ENCODE data around the gene RXRA. TPM values are rescaled to one million over a fixed set of nuclear protein-coding genes. Genes with fewer than 3 reads are reported as not detected.

RXRA gene
- total RNA-seq, 1 donor from 2014 or later: 14.4 TPM

DNA sequence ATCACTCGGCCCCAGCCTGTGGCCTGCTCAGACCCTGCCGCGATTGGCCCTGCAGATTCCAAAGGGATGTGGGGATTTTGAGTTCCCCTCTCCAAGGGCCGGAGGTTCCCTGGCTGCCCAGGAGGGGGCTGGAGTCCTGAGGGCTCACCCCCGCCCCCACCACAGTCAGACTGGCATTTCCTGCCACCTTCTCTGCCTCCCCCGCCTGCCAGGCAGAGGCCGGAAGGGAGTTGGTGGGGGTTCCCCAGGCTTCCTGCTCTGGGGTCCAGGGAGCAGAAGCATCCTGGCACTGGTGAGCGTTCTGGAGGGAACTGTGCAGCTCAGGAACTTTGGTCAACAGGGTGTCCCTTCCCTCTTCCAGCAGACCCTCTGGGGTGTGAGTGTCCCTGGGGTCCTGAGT lies 70.6 kb downstream of the RXRA start:
- DNase-seq (ENCODE audit: low read depth, low spot score): no peak

DNA sequence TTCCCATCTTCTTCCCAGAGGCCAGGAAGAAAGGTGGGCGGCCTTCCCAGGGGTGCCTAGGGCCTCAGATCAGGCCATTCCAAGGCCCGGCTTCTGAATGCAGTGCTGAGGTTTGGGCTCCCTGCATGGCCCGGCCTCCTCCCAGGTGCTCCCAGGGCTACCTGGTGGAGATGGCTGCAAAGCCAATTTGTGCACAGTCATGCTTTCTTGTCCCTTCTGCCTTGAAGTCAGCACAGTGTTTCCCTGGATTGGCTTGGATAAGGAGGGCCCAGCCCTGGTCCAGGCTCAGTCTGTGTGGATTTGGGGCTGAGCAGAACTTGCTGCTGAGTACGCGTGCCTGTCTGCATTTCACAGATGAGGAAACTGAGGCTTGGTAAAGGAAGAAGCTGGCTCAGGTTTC lies 72.5 kb downstream of the RXRA start:
- no peak for DNase-seq (ENCODE audit: low read depth, low spot score)

DNA sequence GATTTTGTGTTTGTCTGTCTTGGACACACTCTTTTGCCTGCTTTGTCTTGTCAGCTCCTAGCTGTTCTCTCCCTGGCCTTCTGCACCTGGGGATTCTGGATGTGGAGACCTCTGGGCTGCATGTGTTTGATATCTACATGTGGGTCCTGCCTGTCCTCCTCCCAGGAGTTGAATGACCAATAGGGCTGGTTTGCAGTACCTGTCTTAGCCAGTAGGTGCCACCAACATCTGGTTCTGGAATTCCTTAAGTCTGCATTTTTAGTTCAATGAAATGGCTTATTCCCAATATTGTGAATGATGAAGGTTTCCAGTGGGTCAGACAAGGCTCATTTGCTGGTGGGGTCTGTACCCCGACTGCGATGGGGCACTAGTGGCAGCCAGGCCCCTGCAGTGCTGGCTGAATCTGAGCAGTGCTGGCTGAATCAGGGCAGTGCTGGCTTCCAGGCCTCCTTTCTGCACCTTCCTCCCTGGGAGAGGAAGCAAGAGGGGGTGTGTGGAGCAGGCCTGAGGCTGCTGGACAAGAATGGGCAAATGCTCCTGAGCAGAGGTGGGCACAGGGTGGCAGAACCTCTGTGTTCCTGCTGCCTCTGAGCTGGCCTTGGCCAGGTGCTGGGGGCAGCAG lies 73.3 kb downstream of the RXRA start:
- no peak for DNase-seq (ENCODE audit: low read depth, low spot score)

DNA sequence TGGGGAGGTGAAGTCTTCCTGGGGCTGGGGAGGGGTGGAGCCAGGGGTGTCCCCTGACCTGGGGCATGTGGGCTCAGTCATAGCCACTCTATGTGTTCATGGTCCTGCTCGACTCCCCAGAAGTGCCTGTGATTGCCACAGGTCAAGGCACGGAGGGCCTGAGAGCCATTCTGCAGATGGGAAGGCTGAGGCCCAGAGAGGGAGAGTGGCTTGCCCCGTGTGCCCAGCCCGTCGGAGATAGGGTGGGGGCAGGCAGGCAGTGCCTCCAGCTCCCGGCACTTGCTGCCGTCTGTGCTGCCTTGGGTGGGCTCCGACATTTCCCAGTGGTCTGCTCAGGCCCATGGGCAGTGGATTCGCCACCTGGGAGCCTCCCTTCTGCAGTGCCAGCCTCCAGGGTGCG lies 74.0 kb downstream of the RXRA start:
- DNase-seq (ENCODE audit: low read depth, low spot score): no peak

DNA sequence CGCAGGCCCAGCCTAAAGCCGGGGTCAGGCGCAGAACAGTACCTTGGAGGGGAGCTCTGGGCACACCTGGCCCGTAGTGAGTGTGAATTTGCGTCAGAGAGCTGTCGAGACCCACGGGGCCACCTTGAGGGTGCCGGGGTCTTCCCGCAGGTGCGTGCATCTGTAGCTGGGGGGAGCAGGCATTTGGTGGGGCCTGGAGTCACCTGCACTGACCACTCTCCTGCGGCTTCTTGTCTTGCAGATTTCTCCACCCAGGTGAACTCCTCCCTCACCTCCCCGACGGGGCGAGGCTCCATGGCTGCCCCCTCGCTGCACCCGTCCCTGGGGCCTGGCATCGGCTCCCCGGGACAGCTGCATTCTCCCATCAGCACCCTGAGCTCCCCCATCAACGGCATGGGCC lies 75.1 kb downstream of the RXRA start:
- DNase-seq (ENCODE audit: low read depth, low spot score): no peak

DNA sequence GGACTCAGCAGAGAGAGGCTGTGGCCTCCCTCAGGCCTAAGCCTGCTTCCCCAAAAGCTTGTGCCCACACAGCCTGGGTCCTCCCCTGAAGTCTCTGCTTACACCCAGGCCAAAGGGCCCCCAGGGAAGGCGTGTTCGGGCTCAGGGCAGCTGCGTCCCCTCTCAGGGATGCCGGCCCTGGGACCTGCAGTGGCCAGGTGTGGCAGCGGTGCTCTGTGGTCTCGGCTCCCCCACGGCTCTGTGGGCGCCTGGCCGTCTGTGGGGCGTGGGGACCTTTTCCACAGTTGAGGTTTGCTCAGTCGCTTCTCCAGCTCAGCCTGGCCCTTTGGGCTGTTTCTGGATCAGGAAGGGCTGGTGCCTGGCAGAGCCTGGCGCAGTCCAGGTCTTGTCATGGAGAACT lies 75.9 kb downstream of the RXRA start:
- no peak for DNase-seq (ENCODE audit: low read depth, low spot score)

DNA sequence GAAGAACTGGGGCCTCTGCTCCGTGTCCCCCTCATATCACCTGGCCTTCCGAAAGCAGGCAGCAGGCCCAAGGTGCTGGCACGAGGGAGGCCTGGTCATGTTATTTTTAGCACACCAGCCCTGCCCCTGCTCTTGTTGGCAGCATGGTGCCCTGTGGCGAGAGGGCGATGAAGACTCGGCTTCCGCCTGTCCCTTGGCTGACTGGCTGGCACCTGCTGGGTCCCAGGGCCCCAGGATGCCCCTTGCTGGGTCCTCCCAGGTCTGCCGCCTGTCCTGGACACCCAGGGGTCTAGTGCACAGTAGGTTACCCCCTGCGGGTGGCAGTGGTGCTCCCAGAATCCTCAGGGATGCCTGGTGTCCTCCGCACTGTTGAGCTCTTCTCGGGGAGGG lies 77.0 kb downstream of the RXRA start:
- DNase-seq (ENCODE audit: low read depth, low spot score): no peak

DNA sequence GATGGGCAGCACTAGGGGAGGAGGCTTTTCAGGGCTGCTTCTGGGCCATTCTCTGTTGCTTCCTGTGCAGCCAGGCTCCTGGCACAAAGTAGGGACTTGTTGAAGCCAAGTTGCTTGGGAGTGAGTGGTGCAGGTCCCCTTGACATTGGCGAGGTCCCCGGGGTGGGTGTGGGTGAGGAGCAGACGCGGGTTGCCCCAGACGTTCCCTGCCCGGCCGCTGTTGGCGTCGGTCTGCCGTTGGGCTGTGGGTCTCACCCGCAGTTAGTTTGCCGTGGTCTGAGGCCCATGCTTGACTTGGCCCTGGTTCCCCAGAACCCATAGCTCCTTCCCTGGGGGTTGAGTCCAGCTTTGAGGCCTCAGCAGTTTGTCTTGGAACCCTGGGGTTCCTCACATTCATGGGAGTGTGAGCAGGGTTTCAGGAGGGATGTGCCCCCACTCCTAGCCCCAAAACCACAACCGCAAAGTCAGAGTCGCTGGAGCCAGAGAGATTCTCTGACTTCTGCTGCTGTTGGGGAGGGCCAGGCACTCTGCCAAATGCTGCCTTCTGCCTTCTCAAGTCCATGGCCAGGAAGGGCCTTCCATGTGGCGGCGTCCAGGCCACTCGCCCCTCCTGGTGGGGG lies 77.5 kb downstream of the RXRA start:
- DNase-seq (ENCODE audit: low read depth, low spot score): no peak

DNA sequence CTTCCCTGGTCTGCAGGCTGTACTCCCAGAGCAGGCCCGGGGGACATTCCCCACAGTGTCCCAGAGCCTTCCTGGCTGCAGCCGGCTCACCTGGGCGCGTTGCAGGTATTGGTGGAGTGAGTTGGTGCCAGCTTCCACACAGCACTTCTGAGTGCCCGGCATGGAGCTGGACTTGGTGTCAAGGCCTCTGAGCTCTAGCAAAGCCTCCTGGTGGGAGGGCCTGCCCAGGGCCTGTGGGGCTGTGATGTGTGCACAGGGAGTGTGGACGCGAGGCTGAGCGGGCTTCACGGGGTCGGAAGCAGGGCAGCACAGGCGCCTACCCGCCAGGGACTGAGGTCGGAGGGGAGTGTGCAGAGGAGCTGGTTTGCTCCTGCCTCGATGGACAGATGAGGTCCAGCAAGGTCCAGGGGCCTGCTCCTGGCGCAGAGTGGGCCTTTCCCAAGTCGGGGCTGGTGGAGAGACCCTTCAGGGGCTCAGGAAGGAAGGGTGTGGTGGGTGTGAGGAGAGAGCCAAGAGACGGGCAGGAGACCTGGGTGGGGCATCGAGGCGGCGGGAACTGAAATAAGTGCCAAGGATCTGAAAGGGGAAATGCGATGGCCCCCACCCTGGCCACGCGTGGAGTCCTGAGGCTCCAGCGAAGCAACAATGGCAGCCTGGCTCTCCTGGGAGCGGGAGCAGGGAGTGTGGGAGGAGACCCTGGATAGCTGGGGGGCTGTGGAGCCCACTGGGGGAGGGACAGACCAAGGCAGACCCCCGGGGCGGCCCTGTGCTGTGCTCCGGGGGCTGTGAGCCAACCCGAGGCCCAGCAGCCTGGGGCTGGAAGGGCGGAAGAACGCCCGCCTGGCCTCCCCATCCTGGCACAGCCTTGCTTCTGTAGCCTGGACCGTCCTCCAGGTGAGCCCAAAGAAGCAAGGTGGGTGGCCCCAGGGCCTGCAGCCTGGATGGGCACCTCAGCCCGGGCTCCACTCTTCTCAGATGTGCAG lies 78.4 kb downstream of the RXRA start:
- DNase-seq (ENCODE audit: low read depth, low spot score): no peak

DNA sequence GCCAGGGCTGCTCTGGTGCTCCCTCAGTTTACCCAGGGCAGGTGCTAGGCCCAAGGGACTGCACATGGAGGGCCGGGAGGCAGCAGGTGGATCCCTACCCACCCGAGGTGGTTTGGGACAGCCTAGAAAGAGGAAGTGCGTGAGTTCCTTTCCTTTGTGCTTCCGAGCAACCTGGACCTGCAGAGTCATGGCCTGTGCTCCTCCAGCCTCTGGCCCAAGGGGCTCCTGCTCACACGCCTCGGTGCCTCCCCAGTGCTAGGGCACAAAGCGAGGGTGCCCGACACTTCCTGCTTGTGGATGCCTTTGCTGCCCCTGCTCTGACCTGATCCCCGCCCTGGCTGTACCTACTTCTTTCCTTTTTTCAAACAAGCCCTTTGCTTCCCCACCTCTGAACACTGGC lies 79.3 kb downstream of the RXRA start:
- no peak for DNase-seq (ENCODE audit: low read depth, low spot score)

DNA sequence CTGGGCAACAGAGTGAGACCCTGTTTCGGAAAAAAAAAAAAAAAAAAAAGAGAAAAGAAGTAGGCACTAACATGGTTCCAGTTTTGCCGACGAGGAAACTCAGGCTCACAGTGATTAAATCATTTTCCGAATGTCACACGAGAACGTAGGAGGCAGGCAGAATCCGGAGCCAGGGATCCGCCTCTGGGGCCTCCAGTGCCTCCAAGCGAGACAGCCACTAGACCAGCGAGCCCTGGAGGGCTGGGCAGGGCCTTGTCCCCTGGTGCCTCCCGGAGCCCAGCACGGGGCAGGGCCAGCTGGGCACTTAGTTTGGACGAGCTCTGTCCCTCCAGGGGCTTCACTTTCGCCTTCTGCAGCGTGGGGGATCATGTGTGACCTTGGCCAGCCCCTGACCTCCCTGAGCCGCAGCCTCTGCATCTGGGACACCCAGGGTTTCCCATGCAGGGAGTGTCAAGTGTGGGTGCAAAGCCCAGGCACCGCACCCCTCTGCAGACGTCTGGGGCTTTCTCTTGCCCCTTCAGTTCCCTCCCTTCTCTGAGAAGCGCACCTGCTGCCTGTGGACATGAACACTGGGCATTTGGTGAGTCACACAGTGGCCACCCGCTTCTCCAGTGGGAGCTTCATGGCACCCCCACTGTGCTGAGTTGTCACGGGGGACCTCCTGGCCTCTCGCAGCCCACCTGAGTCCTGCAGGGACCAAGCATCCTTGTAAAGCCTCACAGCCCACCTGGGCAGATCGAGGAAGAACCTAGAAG lies 80.3 kb downstream of the RXRA start:
- DNase-seq (ENCODE audit: low read depth, low spot score): no peak

DNA sequence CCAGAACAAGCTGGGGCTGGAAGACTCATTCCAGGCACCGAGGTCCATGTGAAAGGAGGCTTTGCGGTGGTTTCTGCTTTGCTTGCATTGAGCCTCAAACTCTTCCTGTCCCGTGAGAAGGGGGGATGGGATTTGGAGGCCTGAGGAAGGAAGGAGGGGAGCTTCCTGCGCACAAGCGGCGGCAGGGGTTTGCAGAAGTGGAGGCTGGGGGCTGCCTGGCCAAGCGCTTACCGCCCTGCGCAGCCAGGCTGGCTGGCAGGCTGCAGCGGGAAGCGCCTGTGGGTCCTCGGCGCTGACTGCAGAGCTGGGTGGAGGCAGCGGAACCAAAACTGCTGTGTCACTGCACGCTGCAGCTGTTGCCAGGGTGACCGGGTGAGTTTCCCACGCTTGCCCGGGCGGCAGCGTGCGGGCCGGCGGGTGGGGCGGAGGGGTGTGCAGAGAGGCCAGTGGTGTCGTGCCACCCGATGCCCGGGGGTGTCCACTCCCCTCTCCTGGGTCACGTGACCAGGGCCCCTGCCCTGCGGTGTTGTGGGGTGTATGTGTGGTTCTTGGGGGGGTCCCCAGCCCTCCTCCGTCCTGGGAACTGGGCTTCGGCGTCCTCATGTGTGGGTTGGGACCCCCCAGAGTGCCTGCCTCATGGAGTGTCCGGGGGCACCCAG lies 81.0 kb downstream of the RXRA start:
- peak; percentile 81 for DNase-seq (ENCODE audit: low read depth, low spot score)

DNA sequence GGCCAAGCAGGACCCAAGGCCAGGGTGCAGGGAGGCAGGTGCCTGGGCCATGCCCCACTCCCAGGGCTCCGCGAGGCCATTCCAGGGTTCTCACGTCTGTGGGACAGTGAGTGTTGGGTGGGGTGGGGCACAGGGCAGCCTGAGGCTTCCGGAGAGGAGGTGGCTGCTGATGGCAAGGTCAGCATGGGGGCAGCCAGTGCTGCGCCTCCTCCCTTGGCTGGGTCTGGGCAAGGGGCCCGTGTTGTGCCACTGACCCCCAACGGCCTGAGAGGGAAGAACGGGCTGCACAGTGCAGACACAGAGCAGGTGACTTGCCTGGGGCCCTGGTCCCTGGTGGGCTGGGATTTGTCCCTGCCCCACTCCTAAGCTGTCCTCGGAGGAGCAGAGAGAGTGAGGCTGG lies 82.1 kb downstream of the RXRA start:
- DNase-seq (ENCODE audit: low read depth, low spot score): no peak

DNA sequence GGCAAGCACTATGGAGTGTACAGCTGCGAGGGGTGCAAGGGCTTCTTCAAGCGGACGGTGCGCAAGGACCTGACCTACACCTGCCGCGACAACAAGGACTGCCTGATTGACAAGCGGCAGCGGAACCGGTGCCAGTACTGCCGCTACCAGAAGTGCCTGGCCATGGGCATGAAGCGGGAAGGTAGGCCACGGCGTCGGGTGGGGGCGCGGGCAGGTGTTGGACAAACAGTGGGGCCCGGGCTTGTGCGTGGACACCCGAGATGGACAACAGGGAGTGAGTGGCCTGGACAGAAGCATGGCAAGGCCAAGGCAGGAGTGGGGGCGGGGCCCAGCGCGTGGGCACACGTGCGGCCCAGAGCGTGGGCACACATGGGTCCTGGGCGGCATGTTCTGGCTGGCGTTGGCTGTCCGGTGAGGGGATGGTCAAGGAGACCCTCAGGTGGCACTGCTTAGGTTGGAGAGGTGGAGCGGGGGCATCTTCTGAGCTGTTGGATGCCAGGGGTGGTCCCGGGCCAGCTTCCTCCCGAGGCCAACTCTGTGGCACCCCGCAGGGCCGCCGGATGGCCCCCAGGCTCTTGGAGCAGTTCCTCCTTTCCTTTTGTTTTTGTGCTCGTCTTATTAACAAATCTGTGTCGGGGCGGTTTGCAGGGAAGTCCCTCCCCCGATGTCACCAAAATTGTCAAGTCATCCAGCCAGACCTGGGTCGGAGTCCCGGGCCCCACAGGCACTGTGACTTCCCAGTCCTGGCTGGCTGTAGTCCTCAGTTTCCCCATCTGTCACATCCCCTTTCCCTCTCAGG lies 82.9 kb downstream of the RXRA start:
- DNase-seq (ENCODE audit: low read depth, low spot score): no peak

DNA sequence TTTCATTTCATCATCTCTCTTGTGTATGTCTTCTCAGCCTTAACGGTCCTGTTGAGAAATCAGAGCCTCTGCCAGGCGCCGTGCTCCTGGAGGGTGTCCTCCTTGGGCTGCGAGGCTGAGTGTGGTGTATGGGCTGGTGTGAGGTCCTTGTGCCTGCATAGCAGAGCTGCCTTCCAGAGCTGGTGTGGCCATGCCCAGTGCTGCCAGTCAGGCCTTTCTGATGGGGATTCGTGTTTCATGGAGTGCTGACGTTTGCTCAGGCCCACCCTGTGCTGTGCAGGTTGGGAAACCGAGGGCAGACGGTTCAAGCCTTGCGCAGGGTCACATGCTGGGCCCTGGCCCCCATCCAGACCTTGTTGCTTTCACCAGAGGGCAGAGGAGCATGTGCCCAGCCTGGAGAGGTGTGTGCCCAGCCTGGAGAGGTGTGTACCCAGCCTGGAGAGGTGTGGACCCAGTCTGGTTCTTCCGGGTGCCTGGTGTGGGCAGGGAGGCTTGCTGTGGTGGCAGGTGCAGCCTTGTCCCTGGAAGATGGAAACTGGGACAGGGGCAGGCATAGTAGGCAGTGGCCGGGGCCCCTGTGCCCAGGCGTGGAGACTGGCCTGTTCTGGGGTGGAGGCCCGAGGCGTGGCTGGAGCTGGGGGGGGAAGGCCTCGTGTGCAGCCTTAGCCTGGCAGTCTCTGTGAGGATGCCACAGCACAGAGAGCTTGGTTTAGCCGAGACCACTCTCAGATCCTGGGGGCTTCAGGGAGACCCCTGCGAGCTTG lies 84.0 kb downstream of the RXRA start:
- no peak for DNase-seq (ENCODE audit: low read depth, low spot score)

DNA sequence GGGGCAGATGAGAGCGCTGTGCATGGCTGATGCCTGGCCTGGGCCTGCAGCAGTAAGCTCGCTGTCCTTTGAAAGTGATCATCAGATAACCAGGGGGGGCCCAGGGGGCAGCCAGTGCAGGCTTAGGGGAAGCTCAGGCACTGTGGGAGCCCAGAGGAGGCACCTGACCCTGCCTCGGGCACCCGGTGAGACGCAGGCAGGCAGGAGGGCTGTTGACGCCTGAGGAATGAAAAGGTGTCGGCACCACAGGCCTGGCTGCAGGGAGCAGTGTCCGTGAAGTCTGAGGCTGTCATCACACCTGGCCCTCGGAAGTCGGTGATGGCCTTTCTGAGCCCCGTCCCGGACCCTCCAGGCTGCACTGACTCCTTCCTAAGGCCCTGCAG lies 84.6 kb downstream of the RXRA start:
- DNase-seq (ENCODE audit: low read depth, low spot score): no peak

DNA sequence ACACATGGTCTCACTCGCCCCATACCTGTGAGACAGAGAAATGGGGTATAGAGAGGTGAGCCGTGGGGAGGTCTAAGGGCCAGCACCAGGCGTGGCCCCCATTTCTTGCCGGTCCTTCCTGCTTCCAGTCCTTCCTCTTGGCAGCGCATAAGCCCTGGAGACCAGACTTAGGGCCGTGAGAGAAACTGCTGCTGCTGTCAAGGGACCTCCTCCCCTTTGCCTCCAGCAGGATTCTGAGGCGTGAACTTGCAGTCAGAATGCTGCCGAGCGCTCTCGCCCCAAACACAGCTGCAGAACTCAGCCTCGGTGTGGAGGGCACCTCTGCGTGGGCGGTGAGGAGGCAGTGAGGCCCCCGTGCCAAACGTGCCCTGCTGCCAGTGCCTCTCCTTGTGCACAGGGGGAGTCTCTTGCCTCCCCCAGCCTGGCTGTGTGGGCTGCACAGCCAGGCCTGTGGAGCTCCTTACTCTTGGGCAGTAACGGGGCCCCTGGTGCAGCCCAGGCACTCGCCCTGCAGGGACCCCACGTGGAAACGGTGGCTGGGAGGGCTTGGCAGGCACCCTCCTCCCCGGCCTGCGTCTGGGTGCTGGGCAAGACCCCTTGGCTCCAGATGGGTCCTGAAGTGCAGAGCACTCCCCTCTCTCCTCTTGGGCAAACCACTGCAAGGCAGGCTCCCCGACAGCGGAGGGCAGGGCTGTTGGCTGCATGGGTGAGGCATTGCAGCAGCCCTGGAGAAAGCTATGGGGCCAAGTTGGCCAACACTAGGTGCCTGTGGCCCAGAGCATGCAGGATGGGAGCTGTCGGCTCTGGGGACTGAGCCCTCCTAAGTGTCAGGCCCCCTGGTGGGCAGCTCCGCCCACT lies 85.4 kb downstream of the RXRA start:
- no peak for DNase-seq (ENCODE audit: low read depth, low spot score)

DNA sequence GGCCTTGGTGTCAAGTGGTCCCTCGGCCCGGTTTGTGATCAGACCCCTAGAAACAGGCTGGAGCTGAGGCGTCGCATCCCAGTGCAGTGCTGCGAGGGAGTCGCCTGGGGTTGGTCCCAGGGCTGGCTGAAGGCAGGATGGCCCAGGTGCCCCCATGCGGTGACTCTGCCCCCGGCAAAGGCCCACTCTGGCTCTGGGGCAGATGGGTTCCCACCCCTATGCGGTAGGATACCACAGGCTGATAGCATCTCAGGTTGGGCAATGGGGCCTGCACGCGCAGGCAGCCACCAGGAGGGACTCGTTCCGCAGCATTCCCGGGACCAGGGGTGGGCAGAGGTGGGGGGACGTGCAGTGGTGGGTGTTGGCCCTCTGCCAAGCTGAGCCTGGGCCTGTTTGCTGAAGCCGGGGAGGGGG lies 86.0 kb downstream of the RXRA start:
- no peak for DNase-seq (ENCODE audit: low read depth, low spot score)

Data from pulmonary artery endothelial cell (primary cell).